ENCODE measurements around the gene HNF1B.
A peak's percentile ranks its signal among the peaks of the same experiment; 100 is the strongest.

HNF1B gene

DNA sequence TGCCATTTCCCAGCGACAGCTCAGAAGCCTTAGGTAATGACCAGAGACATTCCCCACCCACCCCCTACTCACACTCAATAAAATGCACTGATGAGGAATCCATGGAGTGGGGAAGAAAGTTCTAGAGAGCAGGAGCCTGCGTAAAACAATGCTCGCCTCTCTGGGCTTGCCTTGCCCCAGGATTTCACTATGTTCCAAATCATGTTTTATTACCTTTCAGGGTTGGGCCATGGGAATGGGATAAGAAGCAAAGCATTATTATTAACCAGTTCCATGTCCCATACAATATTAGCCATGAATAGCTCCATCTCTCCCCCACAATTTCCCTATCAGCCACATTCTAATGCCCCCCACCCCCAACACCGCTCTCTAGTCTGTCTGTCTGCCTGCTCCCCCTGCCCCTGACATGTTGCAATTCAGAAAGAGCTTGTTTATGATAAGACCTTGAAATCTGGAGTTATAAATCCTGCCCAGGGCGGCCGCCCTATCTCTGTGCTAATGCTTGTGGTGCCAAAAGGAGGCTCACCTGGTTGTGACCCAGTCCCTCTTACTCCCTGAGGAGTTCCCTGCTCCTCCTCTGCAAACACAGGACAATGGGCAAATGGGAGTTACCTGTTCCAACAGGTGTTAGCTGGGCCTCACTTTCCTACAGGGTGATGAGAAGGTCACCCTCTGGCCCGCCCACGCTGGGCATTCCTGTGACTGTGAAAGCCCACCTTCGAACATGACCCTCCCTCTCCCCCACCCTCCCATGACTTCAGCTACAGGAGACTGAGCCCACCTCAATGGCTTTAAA lies 73.6 kb downstream of the HNF1B start:
- Mint-ChIP-seq H3K9me3 (no peaks in the 10 kb centered on the region), H3K4me1 (ENCODE audit: low read depth) (no peaks in the 10 kb centered on the region), H3K36me3 (ENCODE audit: low read depth) (no peaks in the 10 kb centered on the region), H3K4me3 (no peak overlapping the region), H3K27ac (no peak overlapping the region), H3K27me3 (peaks cover 5% of the 10 kb centered on the region)
- DNase-seq, result no peak

DNA sequence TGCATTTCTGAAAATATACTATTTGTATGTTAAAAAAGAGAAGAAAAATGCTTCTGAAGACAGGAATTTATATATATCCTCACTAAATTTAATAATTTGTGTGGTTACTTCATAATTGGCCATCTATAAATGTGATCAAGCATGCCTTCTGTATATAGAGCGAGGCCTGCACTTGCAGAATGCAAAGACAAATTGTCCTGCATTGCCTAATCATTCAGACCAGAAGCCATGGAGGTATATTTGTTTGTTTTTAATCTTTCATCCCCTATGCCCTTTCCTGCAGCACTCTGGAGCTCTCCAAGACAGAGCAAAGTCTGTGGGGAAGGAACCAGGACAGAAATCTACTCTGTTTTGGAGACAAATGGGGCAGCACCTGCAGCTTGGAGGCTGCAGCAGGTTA lies 77.8 kb downstream of the HNF1B start:
- H3K36me3 Mint-ChIP-seq (ENCODE audit: low read depth), result no peaks in the 10 kb centered on the region
- H3K9me3 Mint-ChIP-seq, result no peaks in the 10 kb centered on the region
- peaks cover 2% of the 10 kb centered on the region for H3K27me3 Mint-ChIP-seq
- no peak overlapping the region for H3K4me3 Mint-ChIP-seq
- no peak overlapping the region for H3K27ac Mint-ChIP-seq
- no peaks in the 10 kb centered on the region for H3K4me1 Mint-ChIP-seq (ENCODE audit: low read depth)
- no peak for DNase-seq

DNA sequence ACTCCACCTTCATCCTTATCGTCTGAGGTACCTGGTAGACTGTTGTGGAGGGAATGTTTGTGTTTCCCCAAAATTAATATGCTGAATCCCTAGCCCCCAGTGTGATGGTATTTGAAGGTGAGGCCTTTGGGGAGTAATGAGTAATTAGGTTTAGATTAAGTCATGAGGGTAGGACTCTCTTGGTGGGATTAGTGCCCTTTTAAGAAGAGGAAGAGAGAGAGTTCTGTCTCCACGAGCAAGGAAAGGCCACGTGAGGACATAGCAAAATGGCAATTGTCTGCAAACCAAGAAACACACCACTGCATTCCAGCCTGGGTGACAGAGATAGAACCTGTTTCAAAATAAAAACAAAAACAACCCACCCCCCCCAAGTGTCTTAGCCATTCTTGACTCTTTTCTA lies 80.6 kb downstream of the HNF1B start:
- Mint-ChIP-seq H3K27me3 (peaks cover 12% of the 10 kb centered on the region), H3K36me3 (ENCODE audit: low read depth) (no peaks in the 10 kb centered on the region), H3K4me1 (ENCODE audit: low read depth) (no peaks in the 10 kb centered on the region), H3K9me3 (no peaks in the 10 kb centered on the region), H3K4me3 (no peak overlapping the region), H3K27ac (no peak overlapping the region)
- DNase-seq, result no peak

GRCh38 chr17:37662353-37662752 lies 82.5 kb downstream of the HNF1B start:
- H3K27me3 Mint-ChIP-seq, result peaks cover 14% of the 10 kb centered on the region
- H3K4me3 Mint-ChIP-seq, result no peak overlapping the region
- no peaks in the 10 kb centered on the region for H3K9me3 Mint-ChIP-seq
- DNase-seq, result no peak
- no peak overlapping the region for H3K27ac Mint-ChIP-seq
- H3K36me3 Mint-ChIP-seq (ENCODE audit: low read depth), result no peaks in the 10 kb centered on the region
- H3K4me1 Mint-ChIP-seq (ENCODE audit: low read depth), result no peaks in the 10 kb centered on the region

- Mint-ChIP-seq H3K4me1 (ENCODE audit: low read depth) (no peaks in the 10 kb centered on the region), H3K4me3 (no peak overlapping the region), H3K36me3 (ENCODE audit: low read depth) (no peaks in the 10 kb centered on the region), H3K9me3 (no peaks in the 10 kb centered on the region), H3K27me3 (peaks cover 16% of the 10 kb centered on the region), H3K27ac (no peak overlapping the region)
- DNase-seq, result no peak
Observed at GRCh38 chr17:37661400-37662014, 83.4 kb downstream of the HNF1B start.

DNA sequence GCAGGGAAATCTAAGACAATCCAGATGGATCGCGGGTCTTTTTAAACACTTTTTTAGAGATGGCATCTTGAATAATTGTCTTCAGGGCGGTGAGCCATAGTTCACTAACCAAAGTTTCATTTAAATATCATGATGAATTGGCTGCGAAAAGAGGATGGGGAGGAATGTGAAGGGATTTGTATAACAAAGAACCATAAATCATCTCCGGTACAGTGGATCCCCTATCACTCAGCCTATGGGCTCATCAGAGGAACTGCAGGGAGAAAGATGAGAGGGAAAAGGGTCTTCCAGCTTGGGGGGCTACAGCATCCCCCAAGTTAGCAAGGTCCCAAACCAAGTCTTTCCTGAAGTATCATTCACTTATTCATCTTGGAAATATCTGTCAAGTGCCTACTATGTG lies 84.9 kb downstream of the HNF1B start:
- no peaks in the 10 kb centered on the region for H3K36me3 Mint-ChIP-seq (ENCODE audit: low read depth)
- no peaks in the 10 kb centered on the region for H3K4me1 Mint-ChIP-seq (ENCODE audit: low read depth)
- no peak overlapping the region for H3K4me3 Mint-ChIP-seq
- no peaks in the 10 kb centered on the region for H3K9me3 Mint-ChIP-seq
- no peak overlapping the region for H3K27ac Mint-ChIP-seq
- no peak for DNase-seq
- peaks cover 13% of the 10 kb centered on the region for H3K27me3 Mint-ChIP-seq

DNA sequence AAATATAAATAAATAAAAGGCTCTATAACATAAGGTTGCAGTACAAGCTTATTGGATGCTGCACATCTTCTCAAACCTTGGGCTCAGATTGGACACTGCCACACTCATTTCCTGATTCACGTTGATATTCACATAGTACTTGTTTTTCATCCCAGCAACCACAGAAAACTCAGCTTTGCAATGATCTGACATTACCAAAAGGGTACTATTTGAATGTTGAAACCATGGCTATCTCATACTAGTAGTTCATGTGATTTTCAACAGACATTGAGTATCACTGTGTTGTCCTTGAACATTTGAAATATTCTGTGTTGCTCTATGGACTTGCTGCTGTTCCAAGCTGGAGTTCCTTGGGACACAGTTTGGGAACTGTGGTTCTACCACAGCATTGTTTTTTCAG lies 87.7 kb downstream of the HNF1B start:
- no peaks in the 10 kb centered on the region for H3K36me3 Mint-ChIP-seq (ENCODE audit: low read depth)
- H3K4me1 Mint-ChIP-seq (ENCODE audit: low read depth), result no peaks in the 10 kb centered on the region
- no peaks in the 10 kb centered on the region for H3K9me3 Mint-ChIP-seq
- no peak overlapping the region for H3K27ac Mint-ChIP-seq
- peaks cover 18% of the 10 kb centered on the region for H3K27me3 Mint-ChIP-seq
- no peak for DNase-seq
- H3K4me3 Mint-ChIP-seq, result no peak overlapping the region

- H3K9me3 Mint-ChIP-seq, result no peaks in the 10 kb centered on the region
- peaks cover 45% of the 10 kb centered on the region for H3K27me3 Mint-ChIP-seq
- no peak overlapping the region for H3K4me3 Mint-ChIP-seq
- H3K27ac Mint-ChIP-seq, result no peak overlapping the region
- H3K4me1 Mint-ChIP-seq (ENCODE audit: low read depth), result no peaks in the 10 kb centered on the region
- no peak for DNase-seq
- H3K36me3 Mint-ChIP-seq (ENCODE audit: low read depth), result no peaks in the 10 kb centered on the region
Observed at GRCh38 chr17:37651849-37652248, 93.0 kb downstream of the HNF1B start.

GRCh38 chr17:37650419-37651003 lies 94.3 kb downstream of the HNF1B start:
- no peaks in the 10 kb centered on the region for H3K4me1 Mint-ChIP-seq (ENCODE audit: low read depth)
- no peak for DNase-seq
- H3K27me3 Mint-ChIP-seq, result peaks cover 57% of the 10 kb centered on the region
- no peak overlapping the region for H3K4me3 Mint-ChIP-seq
- no peak overlapping the region for H3K27ac Mint-ChIP-seq
- no peaks in the 10 kb centered on the region for H3K9me3 Mint-ChIP-seq
- H3K36me3 Mint-ChIP-seq (ENCODE audit: low read depth), result no peaks in the 10 kb centered on the region

DNA sequence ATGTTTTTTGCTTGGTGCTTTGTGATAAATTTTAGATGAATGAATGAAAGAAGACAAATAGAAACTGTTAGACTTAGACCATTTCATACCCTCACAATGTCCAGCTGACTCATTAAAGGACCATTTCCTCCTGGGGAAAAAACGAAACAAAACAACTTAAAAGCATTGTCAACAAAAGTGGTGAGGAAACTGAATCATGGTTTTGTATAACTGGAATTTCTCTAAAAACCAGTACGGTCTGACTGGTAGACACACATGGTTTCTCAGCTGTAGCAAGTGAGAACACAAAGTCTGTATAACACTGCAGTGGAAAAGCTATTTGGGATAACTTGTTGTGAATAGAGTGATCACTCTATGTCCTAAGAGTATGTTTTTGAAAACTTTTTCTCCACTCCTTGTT lies 96.3 kb downstream of the HNF1B start:
- no peak for DNase-seq
- Mint-ChIP-seq H3K27ac (no peak overlapping the region), H3K4me3 (no peak overlapping the region), H3K4me1 (ENCODE audit: low read depth) (peaks cover 4% of the 10 kb centered on the region), H3K27me3 (peaks cover 71% of the 10 kb centered on the region), H3K9me3 (no peaks in the 10 kb centered on the region), H3K36me3 (ENCODE audit: low read depth) (no peaks in the 10 kb centered on the region)

GRCh38 chr17:37647856-37648255 lies 97.0 kb downstream of the HNF1B start:
- peaks cover 4% of the 10 kb centered on the region for H3K36me3 Mint-ChIP-seq (ENCODE audit: low read depth)
- H3K27me3 Mint-ChIP-seq, result peaks cover 68% of the 10 kb centered on the region
- no peaks in the 10 kb centered on the region for H3K9me3 Mint-ChIP-seq
- no peak overlapping the region for H3K4me3 Mint-ChIP-seq
- H3K4me1 Mint-ChIP-seq (ENCODE audit: low read depth), result peaks cover 4% of the 10 kb centered on the region
- no peak overlapping the region for H3K27ac Mint-ChIP-seq
- no peak for DNase-seq

DNA sequence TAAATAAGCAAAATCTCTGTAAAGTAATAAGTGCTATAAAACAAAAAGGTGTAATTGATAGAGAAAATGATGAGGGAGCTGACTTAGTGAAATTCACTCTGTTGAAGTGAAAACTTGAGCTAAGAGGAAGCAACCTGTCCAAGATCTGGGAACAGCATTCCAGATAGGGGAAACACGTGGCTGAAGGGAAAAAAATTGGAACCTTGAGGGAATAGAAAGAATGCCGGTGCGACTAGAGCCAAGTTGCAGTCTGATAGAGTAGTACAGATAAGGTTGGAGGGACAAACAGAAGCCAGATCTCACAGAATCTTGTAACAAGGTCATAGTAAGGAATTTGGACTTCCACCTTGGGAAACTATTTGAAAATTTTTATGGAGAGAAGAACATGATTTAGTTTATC lies 101.0 kb downstream of the HNF1B start:
- no peak for DNase-seq
- Mint-ChIP-seq H3K4me1 (ENCODE audit: low read depth) (peaks cover 27% of the 10 kb centered on the region), H3K27me3 (peaks cover 40% of the 10 kb centered on the region), H3K27ac (no peak overlapping the region), H3K4me3 (peak overlapping the region; percentile 91), H3K36me3 (ENCODE audit: low read depth) (peaks cover 43% of the 10 kb centered on the region), H3K9me3 (no peaks in the 10 kb centered on the region)

GRCh38 chr17:37643118-37643766 lies 101.6 kb downstream of the HNF1B start, which contains the start of gene DDX52:
Gene DDX52, minus strand, starts transcription at chr17:37643446. Its CDS starts 26 bp downstream, at chr17:37643420.
- Mint-ChIP-seq H3K36me3 (ENCODE audit: low read depth) (peaks cover 48% of the 10 kb centered on the region), H3K4me3 (peak within 1 kb of the TSS; percentile 91), H3K4me1 (ENCODE audit: low read depth) (peaks cover 29% of the 10 kb centered on the region), H3K9me3 (no peaks in the 10 kb centered on the region), H3K27me3 (peaks cover 36% of the 10 kb centered on the region), H3K27ac (peak within 1 kb of the TSS; percentile 96)
- DNase-seq, result peak; percentile 88

DNA sequence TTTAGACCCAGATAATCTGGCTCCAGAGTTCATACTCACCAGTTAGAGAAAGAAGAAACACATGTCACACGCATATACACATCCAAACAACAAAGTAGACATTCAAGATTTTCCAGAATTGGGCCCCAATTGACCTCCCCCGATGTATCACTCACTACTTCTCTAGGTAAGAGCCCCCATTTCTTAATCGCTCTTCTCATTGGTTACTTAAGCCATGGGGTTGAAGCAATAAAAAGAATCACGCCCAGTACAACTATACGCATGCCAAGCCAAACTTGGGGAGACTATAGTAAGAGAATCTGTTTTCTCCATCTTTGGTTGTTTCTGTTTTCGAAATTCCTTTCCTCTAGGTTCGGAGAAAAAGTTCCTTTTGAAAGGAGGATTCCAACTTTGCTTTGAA lies 102.2 kb downstream of the HNF1B start:
- Mint-ChIP-seq H3K27me3 (peaks cover 31% of the 10 kb centered on the region), H3K27ac (peak overlapping the region; percentile 96), H3K4me3 (peak overlapping the region; percentile 91), H3K36me3 (ENCODE audit: low read depth) (peaks cover 53% of the 10 kb centered on the region), H3K9me3 (no peaks in the 10 kb centered on the region), H3K4me1 (ENCODE audit: low read depth) (peaks cover 31% of the 10 kb centered on the region)
- DNase-seq, result no peak

- Mint-ChIP-seq H3K4me3 (peak overlapping the region; percentile 21), H3K36me3 (ENCODE audit: low read depth) (peaks cover 80% of the 10 kb centered on the region), H3K27me3 (peaks cover 12% of the 10 kb centered on the region), H3K4me1 (ENCODE audit: low read depth) (peaks cover 33% of the 10 kb centered on the region), H3K27ac (no peak overlapping the region), H3K9me3 (no peaks in the 10 kb centered on the region)
- no peak for DNase-seq
Observed at GRCh38 chr17:37640015-37640414, 104.8 kb downstream of the HNF1B start.
